HG03354 (cell line): ENCODE measurements around the gene CCDC50.

Source experiments
- ATAC-seq: cut with Tn5 transposase; IDR thresholded peaks from one replicate; pipeline ENCODE4 v1.9.1; 2021; ENCODE audit warnings: mild to moderate bottlenecking; ENCODE audit not compliant: unreplicated experiment, poor library complexity, severe bottlenecking

The CCDC50 gene

DNA sequence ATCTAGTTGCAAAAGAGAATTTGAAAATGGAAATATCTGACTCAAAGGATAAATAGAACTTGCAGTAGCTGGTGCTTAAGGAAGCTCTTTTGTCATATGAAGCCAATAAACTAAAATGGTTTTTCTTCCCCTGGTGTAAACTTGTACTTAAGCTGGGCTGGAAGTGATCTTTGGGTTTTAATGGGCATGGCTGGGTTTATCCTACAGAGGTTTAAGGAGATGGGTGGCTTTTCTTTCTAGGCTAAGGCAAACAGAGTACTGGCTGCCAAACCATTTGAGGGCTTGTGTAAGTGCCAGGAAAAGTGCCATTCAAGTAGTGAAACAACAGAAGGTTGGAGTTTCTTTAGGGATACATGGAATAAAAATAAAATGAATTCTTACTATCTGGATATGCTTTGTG lies 13.2 kb downstream of the CCDC50 start:
- no peak for ATAC-seq

DNA sequence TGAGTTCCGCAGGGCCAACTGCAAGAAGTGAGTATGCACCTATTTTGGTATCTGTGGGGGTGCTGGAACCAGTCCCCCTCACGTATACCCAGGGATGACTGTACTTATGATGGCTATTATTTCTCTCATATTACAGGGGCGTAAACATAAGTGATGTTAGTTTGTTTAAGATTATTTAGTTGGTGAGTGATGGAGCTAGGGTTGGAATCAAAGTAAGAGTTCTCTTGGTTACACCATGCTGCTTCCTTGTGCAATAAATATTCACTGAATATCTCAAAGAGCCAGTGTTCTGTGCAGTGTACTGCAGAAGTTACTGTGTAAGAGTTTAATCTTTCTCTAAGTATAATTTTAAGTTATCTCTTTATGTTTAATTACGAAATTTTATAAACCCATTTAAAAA lies 13.9 kb downstream of the CCDC50 start:
- no peak for ATAC-seq

DNA sequence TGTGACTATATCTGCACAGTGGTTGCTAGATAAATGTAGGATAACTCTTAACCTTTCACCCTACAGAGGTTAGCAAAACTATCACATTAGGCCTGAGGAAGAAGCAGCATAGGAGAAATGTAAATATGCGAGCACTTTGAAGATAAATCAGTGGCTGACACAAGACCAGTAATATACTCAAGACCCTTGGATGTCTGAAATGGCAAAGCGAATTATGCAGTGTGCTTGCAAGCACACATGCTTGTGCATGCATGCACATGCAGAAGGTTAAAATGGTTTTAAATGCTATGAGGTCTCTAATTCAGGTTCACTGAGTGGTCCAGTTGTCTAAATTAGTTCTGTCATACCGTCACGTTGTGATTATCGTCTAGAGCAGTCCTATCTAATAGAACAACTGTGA lies 14.7 kb downstream of the CCDC50 start:
- ATAC-seq = no peak

DNA sequence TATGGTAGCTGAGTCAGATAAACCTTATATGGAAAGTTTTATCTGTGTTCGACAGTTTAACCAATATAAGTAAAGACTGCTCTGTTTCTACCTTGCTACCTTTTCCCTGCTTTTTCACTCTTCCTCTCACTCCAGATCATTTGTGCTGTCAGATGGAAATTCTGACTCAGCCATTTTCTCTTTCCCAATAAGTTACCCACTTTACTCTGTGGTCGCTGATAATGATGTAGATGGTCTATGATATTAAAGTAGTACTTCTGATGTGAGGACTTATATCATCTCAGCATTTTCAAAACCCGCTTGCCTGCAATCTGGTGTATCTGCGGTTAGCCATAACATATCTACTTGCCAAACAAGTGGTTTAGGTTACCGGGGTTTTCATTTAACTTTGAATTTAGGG lies 16.1 kb downstream of the CCDC50 start:
- no peak for ATAC-seq

DNA sequence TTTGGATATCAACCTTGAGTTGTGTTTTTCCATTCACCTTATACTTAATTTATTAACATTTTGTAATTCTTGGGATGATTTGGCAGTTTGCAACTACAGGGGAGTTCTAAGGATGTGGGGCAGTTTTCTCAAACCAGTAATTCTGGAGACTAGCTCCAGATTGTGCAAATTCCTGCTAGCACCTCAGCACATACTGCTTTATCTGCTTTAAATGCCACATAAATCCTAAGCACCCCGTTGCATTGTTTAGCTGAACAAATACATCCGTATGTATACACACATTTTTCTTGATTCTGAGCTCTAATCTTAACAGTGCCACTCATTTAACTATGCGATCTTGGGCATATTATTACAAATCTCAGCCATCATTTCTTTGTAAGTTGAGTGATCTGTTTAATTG lies 18.0 kb downstream of the CCDC50 start:
- no peak for ATAC-seq

DNA sequence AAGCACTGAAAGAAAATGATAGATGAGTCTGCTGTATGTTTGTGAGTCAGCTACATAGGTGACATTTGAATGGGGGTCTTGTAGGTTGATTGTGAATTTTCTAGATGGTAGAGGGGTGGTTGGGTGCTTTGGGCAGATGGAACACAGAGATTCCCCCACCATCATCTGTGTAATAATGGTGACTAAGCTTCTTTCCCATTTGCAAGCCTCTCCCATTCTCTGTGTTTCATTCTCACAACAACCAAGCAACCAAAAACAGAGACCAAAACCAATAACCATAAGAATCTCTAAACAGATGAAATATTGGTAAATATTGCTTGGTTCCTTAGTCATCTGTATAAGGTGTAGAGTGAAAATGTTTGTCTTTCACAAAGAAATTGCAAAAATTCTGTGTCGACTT lies 18.9 kb downstream of the CCDC50 start:
- peak; percentile 43 for ATAC-seq

DNA sequence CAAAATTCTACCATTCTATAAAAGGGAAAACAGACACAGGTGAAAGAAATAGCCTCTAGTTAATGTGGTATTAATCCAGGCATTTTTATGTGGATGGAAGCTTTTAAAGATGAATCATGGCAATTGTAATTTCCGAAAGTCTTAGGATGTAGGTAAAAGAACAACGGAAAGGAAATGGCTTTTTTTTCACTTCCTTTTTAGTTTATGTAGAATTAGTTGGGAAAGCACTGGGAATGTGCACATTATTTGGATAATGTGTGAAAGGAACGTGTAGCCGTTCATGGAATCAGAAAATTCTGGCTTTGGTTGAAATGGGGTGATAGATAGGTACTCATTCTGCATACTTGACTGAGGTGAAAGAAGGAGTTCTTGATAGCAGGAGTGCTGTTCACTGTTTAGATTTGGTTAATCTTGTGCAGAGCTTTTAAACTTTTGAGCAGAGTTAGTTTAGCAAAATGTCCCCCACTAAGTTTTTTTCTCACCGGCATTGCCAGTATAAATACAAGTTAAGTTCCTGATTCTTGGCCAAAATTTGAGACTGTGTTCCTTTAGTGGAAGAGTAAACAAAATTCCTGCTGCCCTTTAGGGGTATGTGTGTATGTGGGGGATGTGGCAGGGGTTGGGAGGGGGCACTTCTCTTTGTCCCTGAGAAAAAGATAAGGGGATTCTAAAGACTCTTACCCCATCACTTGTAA lies 21.3 kb downstream of the CCDC50 start:
- no peak for ATAC-seq

DNA sequence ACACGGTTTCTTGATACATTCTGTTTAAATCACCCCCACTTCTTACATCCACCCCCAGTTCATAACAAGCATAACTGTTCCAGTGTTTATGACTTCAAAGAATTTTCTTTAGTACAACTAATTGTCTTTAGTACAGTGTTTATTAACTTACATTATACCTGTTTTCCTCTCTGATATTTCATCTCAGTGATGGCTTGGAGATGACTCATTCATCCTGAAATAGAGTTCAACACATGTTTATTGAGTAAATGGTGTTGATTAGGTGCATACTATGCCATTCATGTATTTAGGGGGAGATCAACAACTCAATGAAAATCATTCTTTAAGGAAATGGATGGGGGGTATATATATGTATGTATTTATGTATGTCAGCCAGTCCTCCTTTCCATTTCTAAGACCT lies 22.8 kb downstream of the CCDC50 start:
- ATAC-seq = no peak

DNA sequence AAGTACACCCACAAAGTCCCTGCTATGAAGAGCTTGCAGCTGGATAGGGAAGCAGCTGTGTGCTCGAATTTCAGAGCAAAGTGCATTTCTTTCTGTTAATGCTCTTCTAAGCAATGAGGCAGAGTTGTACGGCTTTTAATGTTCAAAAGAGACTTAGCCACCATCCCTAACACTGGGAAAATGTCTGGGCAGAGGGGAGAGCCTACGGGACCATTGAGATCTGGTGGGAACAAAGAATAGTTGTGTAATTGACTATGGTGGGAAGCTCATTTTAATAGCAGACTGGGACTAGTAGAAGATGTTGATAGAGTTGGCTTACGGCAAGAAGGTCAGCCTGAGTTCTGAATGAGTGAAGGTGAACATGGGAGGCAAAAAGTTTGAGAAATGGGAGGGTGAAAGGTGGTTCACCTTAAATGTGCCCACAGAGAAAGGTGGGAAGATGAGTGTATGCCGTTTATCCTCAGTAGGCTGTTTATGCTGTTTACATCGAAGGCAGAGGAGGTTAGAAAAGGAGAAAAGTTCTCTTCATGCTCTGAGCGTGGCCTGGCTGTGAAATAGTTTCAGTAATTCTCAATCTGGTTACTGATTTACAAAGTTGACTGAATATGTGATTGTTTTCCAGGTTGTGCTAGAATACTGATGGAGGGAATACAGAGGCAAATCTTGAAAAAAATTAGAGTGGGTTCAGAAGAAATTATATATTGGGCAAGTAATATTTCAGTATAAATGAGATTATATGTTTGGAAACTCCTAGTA lies 24.0 kb downstream of the CCDC50 start:
- peak; percentile 31 for ATAC-seq

DNA sequence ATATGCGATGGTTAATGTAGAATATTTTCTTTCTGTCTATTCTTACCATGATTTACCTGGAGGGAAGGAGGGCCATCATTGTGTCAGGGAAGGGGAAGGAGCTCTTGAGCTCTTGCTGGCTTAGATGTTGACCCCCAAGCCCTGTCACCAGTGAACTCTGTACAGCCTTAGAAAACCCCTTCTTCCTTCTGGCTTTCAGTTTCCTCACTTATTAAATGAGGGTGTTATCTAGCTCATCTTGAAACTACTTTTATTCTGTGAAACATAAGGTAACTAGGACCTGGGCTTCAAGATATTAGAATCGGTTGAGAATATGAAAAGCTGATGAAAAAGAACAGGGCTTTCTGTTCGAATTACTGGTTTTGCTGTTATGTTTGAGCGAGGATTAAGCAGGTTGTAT lies 26.2 kb downstream of the CCDC50 start:
- peak; percentile 91 for ATAC-seq

DNA sequence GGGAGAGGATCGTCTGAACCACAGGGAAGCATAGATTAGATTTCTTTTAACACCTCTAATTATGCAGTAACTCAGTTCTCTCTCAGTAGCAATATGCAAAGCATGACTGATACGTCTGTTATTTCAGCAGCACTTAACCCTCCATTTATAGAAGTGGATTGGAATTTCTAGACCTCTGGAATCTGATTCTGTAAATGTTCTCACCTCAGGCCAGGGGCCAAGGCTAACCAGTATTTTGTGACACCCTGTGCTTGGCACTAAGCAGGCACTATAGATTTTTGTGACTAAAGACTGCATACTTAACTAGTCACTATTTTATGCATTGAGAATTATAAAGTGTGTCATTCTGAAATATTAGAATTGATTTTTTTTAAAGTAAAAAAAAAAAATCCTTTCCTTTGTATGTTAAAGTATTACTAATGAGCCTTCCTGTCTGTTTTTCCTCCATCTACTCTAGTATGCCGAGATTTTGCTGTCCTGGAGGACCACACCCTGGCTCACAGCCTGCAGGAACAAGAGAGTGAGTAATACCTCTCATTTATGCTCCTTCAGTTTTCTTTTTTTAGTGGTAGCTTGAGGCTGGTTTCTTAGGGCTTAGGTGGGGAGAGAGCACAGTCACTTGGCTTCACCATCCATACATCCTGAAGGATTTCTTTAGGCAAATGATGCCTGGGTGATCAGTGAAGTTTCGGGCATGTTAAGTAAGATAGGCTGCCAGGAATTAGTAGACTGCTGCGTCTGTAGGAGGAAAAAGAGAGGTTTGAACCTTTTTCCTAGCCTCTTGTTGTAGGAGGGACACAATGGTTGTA lies 27.6 kb downstream of the CCDC50 start:
- no peak for ATAC-seq

DNA sequence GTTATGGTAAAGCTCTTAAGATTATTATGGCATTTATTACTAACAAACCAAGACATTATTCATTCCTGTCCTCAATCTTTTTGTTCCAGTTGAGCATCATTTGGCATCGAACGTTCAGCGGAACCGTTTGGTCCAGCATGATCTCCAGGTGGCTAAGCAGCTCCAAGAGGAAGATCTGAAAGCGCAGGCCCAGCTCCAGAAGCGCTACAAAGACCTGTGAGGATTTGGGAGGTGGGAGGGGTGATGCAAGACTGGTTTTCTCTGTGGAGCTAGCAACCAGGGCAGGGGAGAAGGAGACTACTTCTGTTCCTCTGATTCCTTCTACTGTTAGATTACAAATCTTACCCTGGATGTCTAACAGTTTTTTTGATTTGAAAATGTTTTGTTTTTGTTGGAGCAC lies 28.7 kb downstream of the CCDC50 start:
- ATAC-seq = no peak

DNA sequence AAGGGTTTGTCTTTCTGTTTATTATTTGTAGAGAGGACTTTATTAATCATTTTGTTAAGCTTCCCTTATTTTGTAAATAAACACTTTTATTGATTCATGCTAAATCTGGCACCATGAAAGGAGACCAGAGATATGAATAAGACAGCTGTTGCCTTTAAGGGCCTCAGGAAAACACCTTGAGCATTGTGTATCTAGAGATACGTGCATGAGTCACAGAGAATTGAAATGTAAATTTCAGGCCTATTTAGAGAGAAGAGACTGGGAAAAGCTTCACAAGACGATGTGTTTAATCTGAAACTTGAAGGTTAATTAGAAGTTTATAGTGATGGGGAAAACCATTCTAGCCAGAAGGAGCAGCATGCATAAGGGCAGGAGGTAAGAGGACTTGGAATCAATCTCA lies 29.7 kb downstream of the CCDC50 start:
- ATAC-seq = no peak

DNA sequence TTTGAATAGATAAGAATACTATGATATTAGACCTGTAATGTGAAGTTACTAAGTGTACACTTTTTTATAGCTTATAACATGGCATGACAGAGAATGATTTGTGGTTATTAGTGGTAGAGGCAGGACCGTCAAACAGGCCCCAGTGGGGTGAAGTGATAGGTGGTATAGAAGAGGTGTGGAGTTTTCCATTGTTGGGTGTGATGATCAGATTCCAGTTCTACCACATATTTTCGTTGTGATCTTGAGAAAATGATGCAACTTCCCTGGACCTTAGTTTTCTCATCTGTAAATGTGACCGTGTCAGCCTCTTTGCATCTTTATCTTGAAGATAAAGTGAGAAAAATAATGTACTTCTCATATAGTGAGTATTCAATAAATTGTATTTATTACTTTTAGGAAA lies 31.4 kb downstream of the CCDC50 start:
- no peak for ATAC-seq

DNA sequence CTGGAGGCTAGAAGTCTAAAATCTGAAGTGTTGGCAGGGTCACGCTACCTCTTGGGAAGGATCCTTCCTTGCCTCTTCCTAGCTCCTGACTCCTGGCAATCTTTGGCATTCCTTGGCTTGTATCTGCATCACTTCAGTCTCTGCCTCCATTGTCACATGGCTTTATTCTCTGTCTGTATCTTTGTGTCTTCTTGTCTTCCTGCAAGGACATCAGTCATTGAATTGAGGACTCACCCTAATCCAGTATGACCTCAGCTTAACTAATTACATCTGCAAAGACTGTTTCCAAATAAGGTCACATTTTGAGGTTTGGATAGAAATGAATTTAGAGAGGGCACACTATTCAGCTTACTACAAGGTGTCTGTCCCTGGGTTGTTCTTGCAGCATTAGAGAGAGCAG lies 32.3 kb downstream of the CCDC50 start:
- ATAC-seq = no peak

DNA sequence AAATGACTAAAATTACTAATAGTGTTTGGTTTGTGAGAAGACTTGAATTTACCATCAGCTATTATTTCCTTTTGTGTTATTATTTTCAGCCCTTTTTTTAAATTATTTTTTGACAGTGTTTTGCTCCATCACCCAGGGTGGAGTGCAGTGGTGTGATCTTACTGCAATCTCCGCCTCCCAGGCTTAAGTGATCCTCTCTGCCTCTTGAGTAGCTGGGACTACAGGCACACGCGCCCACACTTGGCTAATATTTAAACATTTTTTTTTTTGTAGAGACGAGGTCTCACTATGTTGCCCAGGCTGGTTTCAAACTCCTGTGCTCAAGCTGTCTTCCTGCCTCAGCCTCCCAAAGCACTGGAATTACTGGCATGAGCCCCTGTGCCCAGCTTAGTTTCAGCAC lies 32.8 kb downstream of the CCDC50 start:
- ATAC-seq = no peak

DNA sequence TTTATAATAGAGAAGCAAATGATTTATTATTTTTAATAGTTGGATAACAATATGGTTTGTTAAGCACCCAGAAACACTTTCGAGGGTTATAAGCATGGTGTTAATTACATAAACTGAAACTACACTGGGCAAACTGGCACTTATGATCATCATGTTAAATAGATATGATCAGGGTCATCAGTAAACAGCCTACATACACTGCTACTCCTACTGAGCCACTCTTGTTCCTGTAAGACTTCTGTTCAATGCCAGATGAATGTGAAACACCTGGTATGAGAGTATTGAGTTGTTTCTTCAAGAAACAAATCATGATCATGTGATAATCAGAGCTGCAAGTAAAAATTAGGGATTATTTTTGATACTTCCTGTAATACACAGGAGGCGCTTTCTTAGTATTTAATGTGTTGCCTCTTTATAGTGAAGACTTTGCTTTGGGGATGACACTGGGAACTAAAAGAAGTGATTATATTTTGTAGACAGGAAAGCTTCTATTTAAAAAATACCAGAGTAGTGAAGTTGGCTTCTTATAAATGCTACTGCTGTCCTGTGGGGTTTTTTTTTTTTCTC lies 33.4 kb downstream of the CCDC50 start:
- no peak for ATAC-seq

DNA sequence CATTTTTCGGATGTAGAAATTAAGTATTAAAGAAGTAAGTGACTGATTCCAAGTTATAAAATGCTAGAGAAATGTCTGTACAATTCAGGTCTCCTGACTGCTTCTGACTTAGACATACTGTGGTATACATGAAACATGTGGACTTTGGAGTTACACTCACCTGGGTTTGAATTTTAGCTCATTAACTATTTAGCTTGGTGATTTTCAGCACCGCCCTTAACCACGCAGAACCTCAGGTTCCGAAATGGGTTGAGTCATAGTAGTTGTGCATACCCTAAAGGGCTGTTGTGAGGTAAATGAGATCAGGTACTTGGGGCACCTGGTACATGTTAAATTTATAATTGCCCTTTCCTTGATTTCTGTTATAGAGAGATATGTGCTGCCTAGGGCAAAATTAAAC lies 34.0 kb downstream of the CCDC50 start:
- ATAC-seq = no peak

DNA sequence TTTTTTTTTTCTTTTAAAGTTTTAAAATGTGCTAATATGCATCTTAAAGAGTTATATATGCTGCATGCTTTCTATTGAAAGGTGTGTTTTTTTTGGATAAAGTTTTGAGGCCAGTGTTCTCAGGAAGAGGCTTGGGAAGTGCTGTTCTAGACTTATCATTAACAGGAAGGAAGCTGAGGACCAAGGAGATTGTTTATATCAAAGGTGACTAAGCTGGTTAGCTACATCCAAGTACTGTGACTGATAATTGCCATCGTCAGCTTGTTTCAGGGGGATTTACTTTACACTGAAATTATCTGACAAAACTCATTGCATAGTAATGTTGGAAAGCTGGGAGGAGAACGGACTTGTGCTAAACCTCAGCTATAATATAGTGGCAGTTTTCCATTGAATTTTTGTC lies 37.5 kb downstream of the CCDC50 start:
- no peak for ATAC-seq

DNA sequence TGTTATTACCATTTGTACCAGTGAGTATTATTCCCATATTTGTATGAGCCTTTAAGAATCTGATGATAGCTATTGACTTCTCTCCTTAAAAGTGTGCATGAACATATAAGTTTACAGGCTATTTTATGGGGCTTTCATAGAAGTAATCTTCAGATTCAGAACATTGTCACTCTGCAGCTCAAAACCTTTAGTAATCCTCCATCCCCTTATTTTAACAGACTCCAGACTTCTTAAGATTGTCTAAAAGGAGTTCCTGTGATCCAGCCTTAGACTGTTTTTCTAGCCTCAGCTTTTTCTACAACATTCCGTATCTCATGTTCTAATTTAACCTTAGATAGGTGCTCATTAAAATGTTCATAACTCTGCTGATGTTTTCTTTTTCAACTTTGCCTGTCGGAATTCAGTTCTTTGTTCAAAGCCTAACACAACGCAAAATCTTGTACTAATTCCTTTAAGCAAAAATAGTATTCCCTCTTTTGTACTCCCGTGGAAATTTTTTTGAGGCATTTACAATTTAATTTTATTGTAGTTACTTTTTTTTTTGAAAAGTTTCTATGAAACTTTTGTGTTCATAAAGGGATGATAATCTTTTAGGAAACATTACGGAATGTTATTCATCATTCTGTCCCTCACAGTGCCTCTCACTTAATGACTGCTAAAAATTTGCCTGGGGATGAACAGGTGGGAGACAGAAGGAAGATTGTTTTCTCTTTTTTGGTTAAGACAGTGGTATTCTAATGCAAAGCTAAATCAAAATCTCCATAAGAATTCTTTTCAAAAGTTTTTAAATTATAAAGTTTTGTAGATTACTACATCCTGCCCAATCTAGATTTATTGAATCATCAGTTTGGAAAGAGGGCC lies 39.8 kb downstream of the CCDC50 start:
- no peak for ATAC-seq
